DND-41 (cell line): ENCODE results near the gene PSEN1.

Experiments used
- ATAC-seq: fragments of 200-7000 bp; cut with Tn5 transposase; 3 replicates; pipeline ENCODE4 v1.9.1; 2021; ENCODE audit warnings: low read depth; ENCODE audit not compliant: insufficient read depth
- DNase-seq: peaks from one replicate; pipeline ENCODE4 v3.0.0-alpha.2; 2020
- H2AFZ ChIP-seq: 2 replicates; pipeline ENCODE4 v1.6.0; 2012; ENCODE audit warnings: low read depth, low read length
- H3K27ac ChIP-seq: 2 replicates; pipeline ENCODE4 v1.5.1; 2012; ENCODE audit warnings: low read length, inconsistent platforms
- H3K27me3 ChIP-seq: fragments of 200-600 bp; sonication (generic); 2 replicates; pipeline ENCODE4 v1.6.0; 2012; ENCODE audit warnings: low read length, mild to moderate bottlenecking, inconsistent platforms; ENCODE audit not compliant: insufficient read depth, poor library complexity
- H3K36me3 ChIP-seq: 2 replicates; pipeline ENCODE4 v1.5.1; 2012; ENCODE audit warnings: low read length, inconsistent platforms; ENCODE audit not compliant: insufficient read depth
- H3K4me1 ChIP-seq: 2 replicates; pipeline ENCODE4 v1.5.1; 2012; ENCODE audit warnings: mild to moderate bottlenecking, low read length; ENCODE audit not compliant: insufficient read depth
- H3K4me2 ChIP-seq: 2 replicates; pipeline ENCODE4 v1.6.0; 2012; ENCODE audit warnings: mild to moderate bottlenecking, moderate library complexity, low read length, inconsistent platforms; ENCODE audit not compliant: insufficient read depth
- H3K4me3 ChIP-seq, 2 experiments: fragments of 200-600 bp in 1 of 2; shearing (Covaris generic) in 1 of 2; 2 replicates each; pipeline ENCODE4 v1.5.1; 2012 to 2016; ENCODE audit warnings: inconsistent platforms in 2 of 2, low read length in 2 of 2, mild to moderate bottlenecking in 2 of 2, low read depth in 1 of 2, moderate library complexity in 1 of 2
- H3K79me2 ChIP-seq: 2 replicates; pipeline ENCODE4 v1.6.0; 2012; ENCODE audit warnings: low read length, inconsistent platforms; ENCODE audit not compliant: insufficient read depth
- H3K9ac ChIP-seq: 2 replicates; pipeline ENCODE4 v1.6.0; 2012; ENCODE audit warnings: low read depth, mild to moderate bottlenecking, inconsistent platforms, low read length, moderate library complexity
- H3K9me3 ChIP-seq: 2 replicates; pipeline ENCODE4 v1.5.1; 2012; ENCODE audit warnings: low read length, moderate library complexity, mild to moderate bottlenecking, inconsistent platforms; ENCODE audit not compliant: insufficient read depth, severe bottlenecking
- H4K20me1 ChIP-seq: 2 replicates; pipeline ENCODE4 v1.6.0; 2012; ENCODE audit warnings: low read length; ENCODE audit not compliant: insufficient read depth
- CTCF ChIP-seq: IDR thresholded peaks from 2 replicates; pipeline ENCODE4 v1.5.1; 2012; ENCODE audit warnings: borderline replicate concordance, low read length, moderate library complexity, mild to moderate bottlenecking; ENCODE audit not compliant: poor library complexity, severe bottlenecking; ENCODE audit errors: extremely low read depth
- EZH2 ChIP-seq: IDR thresholded peaks from 3 replicates; pipeline ENCODE4 v1.6.1; 2012; ENCODE audit warnings: borderline replicate concordance, low read depth, mild to moderate bottlenecking, moderate library complexity, low read length, inconsistent platforms; ENCODE audit not compliant: severe bottlenecking

The PSEN1 gene

DNA sequence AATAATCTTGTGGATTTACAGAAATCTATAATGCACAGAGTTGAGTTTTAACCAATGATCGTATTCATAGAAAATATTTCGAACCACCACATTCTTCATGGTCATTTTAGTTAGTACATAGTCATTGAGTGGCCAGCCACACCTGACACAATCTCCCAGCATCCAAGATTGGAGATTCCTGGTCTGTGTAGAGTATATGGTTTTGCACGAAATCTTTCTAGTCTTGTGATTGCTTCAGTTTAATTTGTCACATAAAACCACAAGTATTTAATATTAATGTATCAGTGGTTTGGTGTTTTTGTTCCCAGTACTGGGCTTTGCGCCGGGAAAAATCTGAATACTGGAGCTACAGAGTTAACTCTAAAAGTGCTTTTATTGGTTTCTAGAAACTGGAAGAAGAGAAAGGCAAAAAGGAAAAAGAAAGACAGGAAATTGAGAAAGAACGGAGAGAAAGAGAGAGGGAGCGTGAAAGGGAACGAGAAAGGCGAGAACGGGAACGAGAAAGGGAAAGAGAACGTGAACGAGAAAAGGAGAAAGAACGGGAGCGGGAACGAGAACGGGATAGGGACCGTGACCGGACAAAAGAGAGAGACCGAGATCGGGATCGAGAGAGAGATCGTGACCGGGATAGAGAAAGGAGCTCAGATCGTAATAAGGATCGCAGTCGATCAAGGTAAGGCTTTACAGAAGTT is 33.4 kb upstream of the PSEN1 start:
- Histone ChIP-seq H3K79me2 (peaks cover 2% of the 10 kb centered on the region; the same call in 1 of the 2 replicates), H2AFZ (no peak overlapping the region), H4K20me1 (peaks cover 3% of the 10 kb centered on the region; the same call in 1 of the 2 replicates), H3K27ac (no peak overlapping the region), H3K36me3 (peaks cover 98% of the 10 kb centered on the region), H3K4me1 (no peaks in the 10 kb centered on the region), H3K27me3 (no peaks in the 10 kb centered on the region), H3K4me2 (no peak overlapping the region), H3K9me3 (no peaks in the 10 kb centered on the region), H3K9ac (no peak overlapping the region), H3K4me3 (no peak overlapping the region)
- TF ChIP-seq CTCF = no peak
- TF ChIP-seq EZH2 = no peak
- DNase-seq = no peak
- ATAC-seq = no peak

GRCh38 chr14:73105050-73105449 is 31.3 kb upstream of the PSEN1 start:
- Histone ChIP-seq H3K27ac (no peak overlapping the region), H4K20me1 (no peaks in the 10 kb centered on the region), H3K27me3 (no peaks in the 10 kb centered on the region), H3K9me3 (no peaks in the 10 kb centered on the region), H3K4me1 (no peaks in the 10 kb centered on the region), H2AFZ (no peak overlapping the region), H3K36me3 (peaks cover 98% of the 10 kb centered on the region), H3K79me2 (no peaks in the 10 kb centered on the region; the same call in 1 of the 2 replicates), H3K4me3 (no peak overlapping the region), H3K9ac (no peak overlapping the region), H3K4me2 (no peak overlapping the region)
- ATAC-seq (no peak), DNase-seq (no peak)
- TF ChIP-seq EZH2 = no peak
- TF ChIP-seq CTCF = no peak

DNA sequence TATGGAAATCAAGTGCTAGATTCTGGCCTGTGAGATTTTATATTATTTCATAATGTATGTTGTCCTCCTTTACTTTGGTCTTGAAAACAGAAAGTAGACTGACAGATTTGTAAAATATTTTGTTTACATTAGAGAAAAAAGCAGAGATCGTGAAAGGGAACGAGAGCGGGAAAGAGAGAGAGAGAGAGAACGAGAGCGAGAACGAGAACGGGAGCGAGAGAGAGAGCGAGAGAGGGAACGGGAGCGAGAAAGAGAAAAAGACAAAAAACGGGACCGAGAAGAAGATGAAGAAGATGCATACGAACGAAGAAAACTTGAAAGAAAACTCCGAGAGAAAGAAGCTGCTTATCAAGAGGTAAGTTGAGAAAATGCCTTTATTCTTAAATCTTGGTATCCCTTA is 30.6 kb upstream of the PSEN1 start:
- Histone ChIP-seq H2AFZ (no peak overlapping the region), H3K9ac (no peak overlapping the region), H3K79me2 (0 out of 2 replicates have a peak, but pooled peaks cover under 1% of the 10 kb centered on the region), H3K4me3 (no peak overlapping the region), H3K36me3 (peaks cover 98% of the 10 kb centered on the region), H3K4me1 (no peaks in the 10 kb centered on the region), H3K9me3 (no peaks in the 10 kb centered on the region), H3K4me2 (no peak overlapping the region), H3K27ac (no peak overlapping the region), H3K27me3 (no peaks in the 10 kb centered on the region), H4K20me1 (0 out of 2 replicates have a peak, but pooled peaks cover under 1% of the 10 kb centered on the region)
- TF ChIP-seq EZH2 = no peak
- TF ChIP-seq CTCF = no peak
- DNase-seq = no peak
- ATAC-seq = no peak
